H9 (cell line): ENCODE measurements around the gene POLR3B. TPM values are rescaled to one million over a fixed set of nuclear protein-coding genes. Genes with fewer than 3 reads are reported as not detected.

Experiments used
- DNase-seq: peaks from one replicate; pipeline ENCODE4 v3.0.0-alpha.2; 2017
- H2AFZ ChIP-seq: one replicate; pipeline ENCODE4 v1.6.1; 2013; ENCODE audit warnings: mild to moderate bottlenecking, low read length, control low read depth, moderate library complexity
- H2AK5ac ChIP-seq: 2 replicates; pipeline ENCODE4 v1.6.1; 2013; ENCODE audit warnings: low read length, control low read depth, mixed read lengths; ENCODE audit not compliant: insufficient read length
- H2BK120ac ChIP-seq: one replicate; pipeline ENCODE4 v1.6.1; 2013; ENCODE audit warnings: low read depth, mild to moderate bottlenecking, low read length, control low read depth, inconsistent platforms; ENCODE audit not compliant: poor library complexity, severe bottlenecking
- H2BK12ac ChIP-seq: 2 replicates; pipeline ENCODE4 v1.6.1; 2013; ENCODE audit warnings: low read length, control low read depth, mixed read lengths, low read depth; ENCODE audit not compliant: insufficient read length
- H2BK15ac ChIP-seq: 2 replicates; pipeline ENCODE4 v1.6.1; 2013; ENCODE audit warnings: low read depth, low read length, control low read depth
- H2BK20ac ChIP-seq: one replicate; pipeline ENCODE4 v1.6.1; 2013; ENCODE audit warnings: low read depth, mild to moderate bottlenecking, low read length, control low read depth, inconsistent platforms; ENCODE audit not compliant: poor library complexity, severe bottlenecking
- H2BK5ac ChIP-seq: 2 replicates; pipeline ENCODE4 v1.6.1; 2013; ENCODE audit warnings: low read length, control low read depth, mixed read lengths; ENCODE audit not compliant: insufficient read length
- H3K14ac ChIP-seq: 2 replicates; pipeline ENCODE4 v1.6.1; 2013; ENCODE audit warnings: low read length, control low read depth; ENCODE audit not compliant: insufficient read depth
- H3K18ac ChIP-seq: 2 replicates; pipeline ENCODE4 v1.6.1; 2013; ENCODE audit warnings: low read depth, mild to moderate bottlenecking, mixed read lengths, low read length, control low read depth; ENCODE audit not compliant: insufficient read length
- H3K23ac ChIP-seq: 2 replicates; pipeline ENCODE4 v1.6.1; 2013; ENCODE audit warnings: low read length, control low read depth, mixed read lengths, low read depth; ENCODE audit not compliant: insufficient read length
- H3K23me2 ChIP-seq: 2 replicates; pipeline ENCODE4 v1.6.1; 2013; ENCODE audit warnings: low read depth, mild to moderate bottlenecking, mixed read lengths, low read length, control low read depth; ENCODE audit not compliant: insufficient read length, poor library complexity, severe bottlenecking
- H3K27ac ChIP-seq: 2 replicates; pipeline ENCODE4 v1.5.1; 2013; ENCODE audit warnings: low read length, control low read depth, mixed read lengths, low read depth; ENCODE audit not compliant: insufficient read length
- H3K27me3 ChIP-seq: 2 replicates; pipeline ENCODE4 v1.6.1; 2013; ENCODE audit warnings: low read length, control low read depth, inconsistent platforms; ENCODE audit not compliant: insufficient read depth
- H3K4ac ChIP-seq: 2 replicates; pipeline ENCODE4 v1.6.1; 2013; ENCODE audit warnings: low read depth, mild to moderate bottlenecking, control low read depth, inconsistent platforms, low read length, moderate library complexity
- H3K4me1 ChIP-seq: 2 replicates; pipeline ENCODE4 v1.6.1; 2013; ENCODE audit warnings: low read length, control low read depth, inconsistent platforms; ENCODE audit not compliant: insufficient read depth
- H3K4me2 ChIP-seq: 2 replicates; pipeline ENCODE4 v1.6.1; 2013; ENCODE audit warnings: low read length, control low read depth, mixed read lengths; ENCODE audit not compliant: insufficient read length, insufficient read depth
- H3K56ac ChIP-seq: 2 replicates; pipeline ENCODE4 v1.6.1; 2013; ENCODE audit warnings: low read depth, mild to moderate bottlenecking, mixed read lengths, low read length, control low read depth; ENCODE audit not compliant: insufficient read length
- H3K79me1 ChIP-seq: 2 replicates; pipeline ENCODE4 v1.6.1; 2013; ENCODE audit warnings: low read depth, mild to moderate bottlenecking, moderate library complexity, low read length, control low read depth, inconsistent platforms; ENCODE audit not compliant: insufficient read depth, poor library complexity, severe bottlenecking
- H3K79me2 ChIP-seq: 2 replicates; pipeline ENCODE4 v1.6.1; 2013; ENCODE audit warnings: low read length, control low read depth, inconsistent platforms; ENCODE audit not compliant: insufficient read depth
- H3K9ac ChIP-seq: 2 replicates; pipeline ENCODE4 v1.6.1; 2013; ENCODE audit warnings: low read length, control low read depth, mixed read lengths; ENCODE audit not compliant: insufficient read length; ENCODE audit errors: extremely low read depth
- H3K9me3 ChIP-seq: one replicate; pipeline ENCODE4 v1.6.1; 2013; ENCODE audit warnings: low read depth, low read length, inconsistent platforms; ENCODE audit not compliant: control insufficient read depth
- H3T11ph ChIP-seq: one replicate; pipeline ENCODE4 v1.6.1; 2013; ENCODE audit warnings: mild to moderate bottlenecking, low read length, control low read depth, inconsistent platforms
- H4K20me1 ChIP-seq: one replicate; pipeline ENCODE4 v1.6.1; 2013; ENCODE audit not compliant: control insufficient read depth, insufficient read length, insufficient read depth
- H4K5ac ChIP-seq: 2 replicates; pipeline ENCODE4 v1.6.1; 2013; ENCODE audit warnings: low read depth, mild to moderate bottlenecking, mixed read lengths, low read length, control low read depth; ENCODE audit not compliant: insufficient read length
- H4K8ac ChIP-seq: replicated peaks from 2 replicates; pipeline ENCODE4 v1.6.1; 2013; ENCODE audit warnings: low read length, control low read depth, mixed read lengths, low read depth; ENCODE audit not compliant: insufficient read length
- H4K91ac ChIP-seq: 2 replicates; pipeline ENCODE4 v1.6.1; 2013; ENCODE audit warnings: low read depth, mild to moderate bottlenecking, moderate library complexity, mixed read lengths, low read length, control low read depth; ENCODE audit not compliant: insufficient read length
- H3K27ac Mint-ChIP-seq, 3 experiments: 2 replicates in 2 of 3; 3 replicates in 1 of 3; pipeline ENCODE4 v1.8.0; 2020 to 2021; ENCODE audit warnings: mixed read lengths in 3 of 3, mild to moderate bottlenecking in 1 of 3, moderate library complexity in 1 of 3
- H3K27me3 Mint-ChIP-seq: 2 replicates; pipeline ENCODE4 v1.8.0; 2021; ENCODE audit warnings: low read depth, mild to moderate bottlenecking, moderate library complexity, mixed read lengths
- H3K36me3 Mint-ChIP-seq, 3 experiments: 2 replicates in 2 of 3; 3 replicates in 1 of 3; pipeline ENCODE4 v1.8.0; 2020 to 2021; ENCODE audit warnings: low read depth in 3 of 3, mixed read lengths in 3 of 3; ENCODE audit not compliant: insufficient read depth in 1 of 3
- H3K4me1 Mint-ChIP-seq, 2 experiments: 2 replicates each; pipeline ENCODE4 v1.8.0; 2020; ENCODE audit warnings: mixed read lengths in 2 of 2
- H3K4me3 Mint-ChIP-seq, 2 experiments: 2 replicates in 1 of 2; 3 replicates in 1 of 2; pipeline ENCODE4 v1.8.0; 2020 to 2021; ENCODE audit warnings: mild to moderate bottlenecking in 2 of 2, mixed read lengths in 2 of 2, moderate library complexity in 1 of 2
- H3K9me3 Mint-ChIP-seq, 2 experiments: 2 replicates in 1 of 2; 3 replicates in 1 of 2; pipeline ENCODE4 v1.8.0; 2020; ENCODE audit warnings: mild to moderate bottlenecking in 2 of 2, mixed read lengths in 2 of 2, moderate library complexity in 1 of 2
- WGBS: extraction: QIAGEN DNeasy Blood & Tissue Kit; methylation state at CpG from one replicate; pipeline ENCODE4 v1.1.7; 2013; ENCODE audit warnings: missing lambda C conversion rate, low lambda C conversion rate, mixed read lengths; ENCODE audit not compliant: insufficient read length; ENCODE audit errors: extremely low coverage; 5-methylcytosine and 5-hydroxymethylcytosine counted together
- total RNA-seq: library from RNA; stranded (reverse); gene quantifications from 2 replicates; pipeline ENCODE4 v1.2.1, GENCODE V29; 2021
- TF ChIP-seq, protein P1 (sequence below): fragments of 200-600 bp; sonication (generic); conservative IDR thresholded peaks from 3 replicates; pipeline ENCODE4 v1.8.0; 2021; ENCODE audit warnings: antibody characterized with exemption, mild to moderate bottlenecking

The POLR3B gene
- total RNA-seq, 1 experiment from 2014 or later, result 13.4 TPM

DNA sequence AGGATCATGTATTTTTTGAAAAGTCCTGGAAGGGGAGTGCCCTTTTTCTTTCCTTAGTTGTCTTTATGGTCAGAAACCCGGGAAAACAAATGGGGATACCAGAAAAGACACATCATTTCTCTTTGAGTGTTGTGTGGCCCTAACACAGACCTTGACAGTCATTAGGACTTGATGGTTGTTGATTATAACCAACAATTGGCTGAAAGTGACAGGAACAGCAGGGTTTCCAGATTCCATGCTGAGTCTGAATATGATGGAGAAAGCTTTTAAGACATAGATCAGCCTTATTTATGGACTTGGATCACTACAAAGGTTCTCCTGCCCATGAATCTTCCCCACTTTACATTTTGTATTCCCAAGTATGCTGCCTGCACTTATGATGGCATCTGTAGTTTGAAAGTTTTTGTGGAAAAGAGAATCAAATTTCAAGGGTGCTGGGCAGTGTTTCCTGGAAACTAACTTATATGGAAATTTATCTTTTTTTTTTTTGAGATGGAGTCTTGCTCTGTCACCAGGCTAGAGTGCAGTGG, 30.4 kb downstream of the POLR3B start:
- H3K9me3 ChIP-seq, result no peaks in the 10 kb centered on the region
- DNase-seq, result no peak
- no peaks in the 10 kb centered on the region for H3K23me2 ChIP-seq
- H3K9ac ChIP-seq, result no peak overlapping the region
- H3K14ac ChIP-seq, result no peak overlapping the region
- no peak overlapping the region for H2AFZ ChIP-seq
- no peak overlapping the region for H2AK5ac ChIP-seq
- H3K27me3 ChIP-seq, result no peaks in the 10 kb centered on the region
- H3K4me1 ChIP-seq, result no peaks in the 10 kb centered on the region; the same call in 1 of the 2 replicates
- H3K27ac ChIP-seq, result no peak overlapping the region
- no peak overlapping the region for H3T11ph ChIP-seq
- Mint-ChIP-seq H3K9me3 (no peaks in the 10 kb centered on the region), H3K4me1 (peaks cover 0 to 4% of the 10 kb centered on the region in 2 experiments; a peak in 2 of 4 replicates), H3K27ac (no peak overlapping the region), H3K36me3 (peaks cover 5 to 15% (median 8%) of the 10 kb centered on the region in 3 experiments; a peak in 6 of 7 replicates), H3K4me3 (no peak overlapping the region), H3K27me3 (no peaks in the 10 kb centered on the region)
- TF ChIP-seq, protein P1, sequence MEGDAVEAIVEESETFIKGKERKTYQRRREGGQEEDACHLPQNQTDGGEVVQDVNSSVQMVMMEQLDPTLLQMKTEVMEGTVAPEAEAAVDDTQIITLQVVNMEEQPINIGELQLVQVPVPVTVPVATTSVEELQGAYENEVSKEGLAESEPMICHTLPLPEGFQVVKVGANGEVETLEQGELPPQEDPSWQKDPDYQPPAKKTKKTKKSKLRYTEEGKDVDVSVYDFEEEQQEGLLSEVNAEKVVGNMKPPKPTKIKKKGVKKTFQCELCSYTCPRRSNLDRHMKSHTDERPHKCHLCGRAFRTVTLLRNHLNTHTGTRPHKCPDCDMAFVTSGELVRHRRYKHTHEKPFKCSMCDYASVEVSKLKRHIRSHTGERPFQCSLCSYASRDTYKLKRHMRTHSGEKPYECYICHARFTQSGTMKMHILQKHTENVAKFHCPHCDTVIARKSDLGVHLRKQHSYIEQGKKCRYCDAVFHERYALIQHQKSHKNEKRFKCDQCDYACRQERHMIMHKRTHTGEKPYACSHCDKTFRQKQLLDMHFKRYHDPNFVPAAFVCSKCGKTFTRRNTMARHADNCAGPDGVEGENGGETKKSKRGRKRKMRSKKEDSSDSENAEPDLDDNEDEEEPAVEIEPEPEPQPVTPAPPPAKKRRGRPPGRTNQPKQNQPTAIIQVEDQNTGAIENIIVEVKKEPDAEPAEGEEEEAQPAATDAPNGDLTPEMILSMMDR, result no peak
- H4K5ac ChIP-seq, result no peak overlapping the region
- H4K20me1 ChIP-seq, result no peaks in the 10 kb centered on the region
- no peak overlapping the region for H2BK15ac ChIP-seq
- no peak overlapping the region for H3K4ac ChIP-seq
- no peak overlapping the region for H4K8ac ChIP-seq
- no peak overlapping the region for H3K4me2 ChIP-seq
- H2BK120ac ChIP-seq, result no peak overlapping the region
- no peaks in the 10 kb centered on the region for H3K79me2 ChIP-seq
- H3K18ac ChIP-seq, result no peak overlapping the region
- WGBS, result no CpG with 5 or more reads among the region's 1 CpG
- H4K91ac ChIP-seq, result no peak overlapping the region
- no peak overlapping the region for H2BK12ac ChIP-seq
- no peaks in the 10 kb centered on the region for H3K79me1 ChIP-seq
- no peak overlapping the region for H3K56ac ChIP-seq
- H3K23ac ChIP-seq, result no peak overlapping the region
- no peak overlapping the region for H2BK20ac ChIP-seq
- no peak overlapping the region for H2BK5ac ChIP-seq
